Ishikawa (cell line): ENCODE results near the gene FSIP1.

Experiments
- CEBPB ChIP-seq: IDR thresholded peaks from 2 replicates; pipeline ENCODE4 v1.6.1; 2012
- EGR1 ChIP-seq: IDR thresholded peaks from 2 replicates; pipeline ENCODE4 v1.6.1; 2012
- EP300 ChIP-seq: IDR thresholded peaks from 2 replicates; pipeline ENCODE4 v1.6.1; 2012; ENCODE audit warnings: borderline replicate concordance
- FOXM1 ChIP-seq: IDR thresholded peaks from 2 replicates; pipeline ENCODE4 v1.6.1; 2012; ENCODE audit warnings: low read depth, borderline replicate concordance
- NFIC ChIP-seq: IDR thresholded peaks from 2 replicates; pipeline ENCODE4 v1.6.1; 2012
- RAD21 ChIP-seq: IDR thresholded peaks from 2 replicates; pipeline ENCODE4 v1.6.1; 2012; ENCODE audit warnings: low read depth
- TAF1 ChIP-seq: IDR thresholded peaks from 2 replicates; pipeline ENCODE4 v1.6.1; 2012; ENCODE audit warnings: low read depth, mild to moderate bottlenecking
- TCF12 ChIP-seq: IDR thresholded peaks from 2 replicates; pipeline ENCODE4 v1.6.1; 2012; ENCODE audit warnings: low read depth
- TEAD4 ChIP-seq: IDR thresholded peaks from 2 replicates; pipeline ENCODE4 v1.6.1; 2012
- YY1 ChIP-seq: IDR thresholded peaks from 2 replicates; pipeline ENCODE4 v1.6.1; 2012; ENCODE audit warnings: low read depth
- ZBTB7A ChIP-seq: IDR thresholded peaks from 2 replicates; pipeline ENCODE4 v1.6.1; 2012; ENCODE audit warnings: low read depth
- TF ChIP-seq, protein P1 (sequence below): IDR thresholded peaks from 2 replicates; pipeline ENCODE4 v1.6.1; 2012
- TF ChIP-seq, protein P2 (sequence below): IDR thresholded peaks from 2 replicates; pipeline ENCODE4 v1.6.1; 2012; ENCODE audit warnings: low read depth, mild to moderate bottlenecking
- TF ChIP-seq, protein P3 (sequence below): IDR thresholded peaks from 2 replicates; pipeline ENCODE4 v1.6.1; 2012

The FSIP1 gene

DNA sequence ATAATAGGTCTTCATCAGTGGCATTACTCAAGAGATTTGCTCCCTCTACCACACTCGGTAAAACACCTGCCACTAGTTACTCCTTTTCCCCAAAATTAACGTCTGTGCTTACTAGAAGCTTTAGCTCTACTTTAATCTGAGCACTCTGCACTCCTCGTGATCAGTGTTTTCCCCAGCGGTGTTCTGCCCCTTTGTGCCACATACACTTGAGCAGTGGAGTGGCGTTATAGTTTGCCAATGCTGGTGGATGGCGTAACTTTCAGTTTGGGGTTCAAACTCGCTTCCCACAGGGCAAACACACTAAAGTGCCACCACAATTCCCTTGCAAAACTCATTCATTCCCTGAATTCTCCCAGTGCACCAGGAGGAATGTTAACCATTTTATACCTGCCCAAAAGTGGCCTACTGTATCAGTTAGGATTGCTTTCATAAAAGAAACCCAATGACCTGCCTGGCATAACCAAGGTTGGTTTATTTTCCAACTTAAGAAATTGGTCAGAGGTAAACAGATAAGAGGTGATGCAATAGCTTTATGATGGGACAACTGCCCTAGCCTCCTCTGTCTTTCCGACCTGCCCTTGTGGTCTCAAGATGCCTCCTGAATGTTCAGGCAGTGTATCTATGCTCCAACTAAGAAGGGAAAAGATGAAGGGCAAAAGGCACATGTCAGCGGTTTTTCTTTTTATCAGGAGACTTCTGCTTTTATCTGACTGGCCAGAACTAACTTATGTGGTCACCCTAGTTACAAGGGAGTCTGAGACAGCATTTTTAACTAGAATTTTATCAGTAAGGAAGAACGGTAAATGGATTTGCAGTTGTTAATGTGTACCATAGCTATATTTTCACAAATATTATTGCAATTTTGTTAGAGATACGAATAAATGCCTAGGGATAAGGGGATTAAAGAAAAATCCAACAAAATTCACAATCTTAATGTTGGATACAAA, 83.9 kb downstream of the FSIP1 start:
- TF ChIP-seq YY1: no peak
- no peak for TF ChIP-seq EP300

DNA sequence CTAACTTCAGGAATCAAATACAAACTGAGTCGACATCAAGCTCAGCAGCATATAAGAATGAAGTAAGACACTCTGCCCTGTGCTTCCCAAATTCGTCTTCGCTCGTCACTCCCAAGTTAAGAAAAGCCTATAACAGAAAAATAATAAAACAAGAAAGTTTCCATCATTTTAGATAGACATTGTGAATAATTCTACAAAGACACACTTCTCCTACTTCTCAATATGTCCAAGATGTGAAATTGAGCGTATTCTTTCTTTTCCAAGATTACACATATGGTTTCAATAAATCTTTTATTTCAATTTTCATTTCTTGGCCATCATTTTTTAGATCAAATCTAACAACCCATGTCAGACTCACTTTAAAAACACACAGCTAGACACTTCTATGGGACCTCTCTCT, 85.1 kb downstream of the FSIP1 start:
- TF ChIP-seq FOXM1: no peak
- TF ChIP-seq, protein P1, sequence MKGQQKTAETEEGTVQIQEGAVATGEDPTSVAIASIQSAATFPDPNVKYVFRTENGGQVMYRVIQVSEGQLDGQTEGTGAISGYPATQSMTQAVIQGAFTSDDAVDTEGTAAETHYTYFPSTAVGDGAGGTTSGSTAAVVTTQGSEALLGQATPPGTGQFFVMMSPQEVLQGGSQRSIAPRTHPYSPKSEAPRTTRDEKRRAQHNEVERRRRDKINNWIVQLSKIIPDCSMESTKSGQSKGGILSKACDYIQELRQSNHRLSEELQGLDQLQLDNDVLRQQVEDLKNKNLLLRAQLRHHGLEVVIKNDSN: no peak

DNA sequence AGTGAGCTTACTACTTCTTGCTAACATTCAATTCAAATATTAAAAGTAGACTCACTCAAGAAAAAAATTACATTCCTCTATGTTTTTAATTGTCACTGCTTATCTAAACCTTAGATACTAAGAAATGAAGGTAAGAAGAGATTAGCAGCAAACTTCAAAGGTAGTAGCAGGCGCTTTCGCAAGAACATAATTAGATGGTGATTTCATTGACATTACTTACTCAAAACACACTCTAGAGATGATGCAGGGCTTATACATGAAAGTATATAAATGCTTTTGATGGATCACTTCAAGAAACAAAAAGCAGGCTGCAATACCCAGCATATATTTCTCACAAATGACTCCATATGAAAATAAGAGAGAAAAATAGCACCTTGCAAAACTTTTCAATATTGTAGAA, 86.8 kb downstream of the FSIP1 start:
- TF ChIP-seq, protein P2, sequence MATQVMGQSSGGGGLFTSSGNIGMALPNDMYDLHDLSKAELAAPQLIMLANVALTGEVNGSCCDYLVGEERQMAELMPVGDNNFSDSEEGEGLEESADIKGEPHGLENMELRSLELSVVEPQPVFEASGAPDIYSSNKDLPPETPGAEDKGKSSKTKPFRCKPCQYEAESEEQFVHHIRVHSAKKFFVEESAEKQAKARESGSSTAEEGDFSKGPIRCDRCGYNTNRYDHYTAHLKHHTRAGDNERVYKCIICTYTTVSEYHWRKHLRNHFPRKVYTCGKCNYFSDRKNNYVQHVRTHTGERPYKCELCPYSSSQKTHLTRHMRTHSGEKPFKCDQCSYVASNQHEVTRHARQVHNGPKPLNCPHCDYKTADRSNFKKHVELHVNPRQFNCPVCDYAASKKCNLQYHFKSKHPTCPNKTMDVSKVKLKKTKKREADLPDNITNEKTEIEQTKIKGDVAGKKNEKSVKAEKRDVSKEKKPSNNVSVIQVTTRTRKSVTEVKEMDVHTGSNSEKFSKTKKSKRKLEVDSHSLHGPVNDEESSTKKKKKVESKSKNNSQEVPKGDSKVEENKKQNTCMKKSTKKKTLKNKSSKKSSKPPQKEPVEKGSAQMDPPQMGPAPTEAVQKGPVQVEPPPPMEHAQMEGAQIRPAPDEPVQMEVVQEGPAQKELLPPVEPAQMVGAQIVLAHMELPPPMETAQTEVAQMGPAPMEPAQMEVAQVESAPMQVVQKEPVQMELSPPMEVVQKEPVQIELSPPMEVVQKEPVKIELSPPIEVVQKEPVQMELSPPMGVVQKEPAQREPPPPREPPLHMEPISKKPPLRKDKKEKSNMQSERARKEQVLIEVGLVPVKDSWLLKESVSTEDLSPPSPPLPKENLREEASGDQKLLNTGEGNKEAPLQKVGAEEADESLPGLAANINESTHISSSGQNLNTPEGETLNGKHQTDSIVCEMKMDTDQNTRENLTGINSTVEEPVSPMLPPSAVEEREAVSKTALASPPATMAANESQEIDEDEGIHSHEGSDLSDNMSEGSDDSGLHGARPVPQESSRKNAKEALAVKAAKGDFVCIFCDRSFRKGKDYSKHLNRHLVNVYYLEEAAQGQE: no peak
- TF ChIP-seq ZBTB7A: no peak
- no peak for TF ChIP-seq NFIC
- TF ChIP-seq RAD21: no peak
- no peak for TF ChIP-seq TEAD4
- no peak for TF ChIP-seq CEBPB
- TF ChIP-seq EGR1: no peak
- no peak for TF ChIP-seq YY1

DNA sequence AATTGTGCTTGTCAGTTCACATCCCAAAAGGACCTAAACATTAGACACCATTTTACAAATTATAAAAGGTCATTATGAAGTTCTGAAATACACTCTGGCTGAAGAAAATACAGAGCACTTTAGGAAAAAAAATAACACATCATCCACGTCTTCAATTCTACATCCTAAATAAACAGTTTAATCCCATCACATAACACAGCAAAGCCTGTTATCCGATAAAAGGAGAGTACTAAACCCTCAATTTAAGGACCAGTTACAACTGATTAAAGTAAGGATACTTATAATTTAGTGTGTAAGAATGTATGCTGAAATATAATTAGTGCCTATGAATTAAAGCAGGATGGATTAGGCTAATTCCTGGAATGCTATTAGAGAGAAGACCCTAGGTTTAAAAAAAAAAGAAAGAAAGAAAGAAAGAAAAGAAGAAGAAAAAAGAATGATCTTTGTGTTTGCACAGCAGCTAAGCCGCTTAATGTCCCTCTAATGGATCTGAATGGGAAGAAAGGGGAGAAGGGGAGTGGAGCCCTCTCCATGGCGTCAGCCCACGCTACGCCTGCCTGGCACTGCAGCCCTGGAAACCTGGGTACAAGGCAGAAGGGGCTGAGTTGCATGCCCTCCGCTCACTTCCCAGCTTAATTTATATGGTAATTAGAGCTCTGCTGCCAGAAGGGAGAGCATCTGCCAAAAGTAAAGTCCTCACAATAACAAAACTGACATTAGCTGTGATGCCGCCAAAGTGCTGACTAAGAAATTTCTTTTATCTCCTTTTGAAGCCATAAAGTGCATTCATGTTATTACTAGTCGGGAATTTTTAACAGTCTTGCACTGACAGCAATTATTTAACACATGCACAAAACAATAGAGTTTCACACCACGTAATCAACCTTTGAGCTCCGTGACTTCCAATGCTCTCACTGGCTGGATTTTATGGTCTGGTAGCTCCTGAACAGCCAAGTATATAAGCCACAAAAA, 90.0 kb downstream of the FSIP1 start:
- TF ChIP-seq EP300: no peak
- TF ChIP-seq EGR1: no peak
- TF ChIP-seq, protein P2: no peak
- TF ChIP-seq, protein P1: no peak
- TF ChIP-seq TAF1: no peak
- no peak for TF ChIP-seq CEBPB
- no peak for TF ChIP-seq FOXM1
- no peak for TF ChIP-seq YY1
- TF ChIP-seq, protein P3, sequence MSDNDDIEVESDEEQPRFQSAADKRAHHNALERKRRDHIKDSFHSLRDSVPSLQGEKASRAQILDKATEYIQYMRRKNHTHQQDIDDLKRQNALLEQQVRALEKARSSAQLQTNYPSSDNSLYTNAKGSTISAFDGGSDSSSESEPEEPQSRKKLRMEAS: no peak

DNA sequence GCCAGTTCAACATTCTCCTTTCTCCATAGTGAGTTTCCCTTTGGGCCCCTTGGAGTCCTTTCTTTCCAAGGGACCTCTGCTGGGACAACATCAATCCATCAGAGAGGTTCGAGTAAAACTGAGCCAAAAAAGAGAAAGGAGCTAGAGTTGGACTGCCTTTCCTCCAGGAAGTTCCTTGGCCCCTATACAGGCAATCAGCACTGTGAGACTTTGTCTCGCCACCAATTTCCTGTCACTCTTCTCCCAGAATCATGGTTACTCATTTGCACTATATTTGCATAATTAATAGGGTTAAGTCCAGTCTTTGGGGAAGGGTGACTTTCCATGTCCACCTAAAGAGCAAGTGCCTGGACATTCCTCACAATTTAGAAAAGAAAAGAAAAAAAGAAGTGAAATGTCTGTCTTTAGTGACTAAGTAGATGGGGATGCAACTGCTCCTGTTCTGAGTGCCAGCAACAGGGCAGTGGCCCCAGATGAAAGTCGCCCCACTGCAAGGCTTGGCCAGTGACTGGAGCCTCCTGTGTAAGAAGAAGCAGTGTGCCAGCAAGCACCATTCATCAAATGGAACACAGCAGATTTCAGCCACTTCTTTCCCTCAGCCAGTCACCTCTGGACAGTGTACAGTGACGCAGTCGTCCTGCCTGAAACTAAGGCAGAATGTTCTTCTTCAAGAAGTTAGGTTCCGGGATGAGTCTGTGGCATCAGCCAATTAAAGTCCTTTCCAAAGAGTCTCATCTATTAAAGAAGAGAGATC, 91.6 kb downstream of the FSIP1 start:
- TF ChIP-seq RAD21 (no peak), EGR1 (no peak), TAF1 (no peak)
- TF ChIP-seq, protein P3: no peak

DNA sequence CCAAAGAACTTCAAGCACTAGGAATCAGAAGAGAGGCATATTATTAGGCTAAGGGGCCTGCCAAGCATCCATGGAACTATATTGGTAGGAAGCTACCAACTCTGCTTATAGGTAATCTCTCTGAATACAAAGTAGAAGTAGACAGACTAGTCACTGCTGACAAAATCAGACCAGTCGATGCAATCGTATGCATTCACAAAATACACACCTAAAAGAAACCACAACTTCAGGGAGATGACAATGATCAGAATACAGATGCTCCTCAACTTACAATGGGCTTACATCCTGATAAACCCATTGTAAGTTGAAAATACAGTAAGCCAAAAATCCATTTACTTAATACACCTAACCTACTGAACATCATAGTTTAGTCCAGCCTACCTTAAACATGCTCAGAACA, 94.7 kb downstream of the FSIP1 start:
- TF ChIP-seq TCF12 (no peak), EGR1 (no peak), TAF1 (no peak), CEBPB (no peak), RAD21 (no peak), FOXM1 (no peak)
